ENCODE results near the gene BOD1.

The BOD1 gene

DNA sequence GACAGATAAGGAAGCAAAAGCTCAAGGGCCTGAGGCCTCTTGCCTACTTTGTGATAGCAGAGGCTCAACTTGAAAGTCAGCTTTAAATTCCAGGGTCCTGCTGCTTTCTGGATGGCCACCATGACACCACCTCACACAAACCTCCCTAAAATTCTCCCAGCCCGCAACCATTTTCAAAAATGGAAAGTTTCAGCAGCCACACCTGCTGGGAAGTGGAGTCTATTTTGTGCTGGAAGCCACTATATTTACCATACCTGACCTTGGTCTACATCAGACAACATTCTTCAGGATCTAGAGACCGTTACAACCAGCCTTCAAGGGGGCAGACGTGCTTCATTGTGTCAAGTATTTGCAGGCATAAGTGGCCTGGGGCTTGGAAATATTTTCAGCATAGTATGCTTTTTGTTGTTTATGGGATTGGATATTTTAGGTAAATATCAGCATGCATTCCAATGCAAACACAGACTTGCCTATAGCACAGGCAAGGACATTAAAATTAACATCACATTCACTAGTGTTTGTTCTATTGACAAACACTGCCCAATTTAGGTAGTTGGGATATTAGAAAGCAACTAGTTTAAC is 50.9 kb downstream of the BOD1 start:
- TF ChIP-seq, protein P1, sequence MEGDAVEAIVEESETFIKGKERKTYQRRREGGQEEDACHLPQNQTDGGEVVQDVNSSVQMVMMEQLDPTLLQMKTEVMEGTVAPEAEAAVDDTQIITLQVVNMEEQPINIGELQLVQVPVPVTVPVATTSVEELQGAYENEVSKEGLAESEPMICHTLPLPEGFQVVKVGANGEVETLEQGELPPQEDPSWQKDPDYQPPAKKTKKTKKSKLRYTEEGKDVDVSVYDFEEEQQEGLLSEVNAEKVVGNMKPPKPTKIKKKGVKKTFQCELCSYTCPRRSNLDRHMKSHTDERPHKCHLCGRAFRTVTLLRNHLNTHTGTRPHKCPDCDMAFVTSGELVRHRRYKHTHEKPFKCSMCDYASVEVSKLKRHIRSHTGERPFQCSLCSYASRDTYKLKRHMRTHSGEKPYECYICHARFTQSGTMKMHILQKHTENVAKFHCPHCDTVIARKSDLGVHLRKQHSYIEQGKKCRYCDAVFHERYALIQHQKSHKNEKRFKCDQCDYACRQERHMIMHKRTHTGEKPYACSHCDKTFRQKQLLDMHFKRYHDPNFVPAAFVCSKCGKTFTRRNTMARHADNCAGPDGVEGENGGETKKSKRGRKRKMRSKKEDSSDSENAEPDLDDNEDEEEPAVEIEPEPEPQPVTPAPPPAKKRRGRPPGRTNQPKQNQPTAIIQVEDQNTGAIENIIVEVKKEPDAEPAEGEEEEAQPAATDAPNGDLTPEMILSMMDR (IDR thresholded peaks at IDR 0.05; ENCODE audit: low read depth, low read length, missing control alignments), result no peak
- no peak for DNase-seq (ENCODE audit: low read depth)
- H3K4me3 ChIP-seq (ENCODE audit: low read depth, low read length), result no peak overlapping the region

DNA sequence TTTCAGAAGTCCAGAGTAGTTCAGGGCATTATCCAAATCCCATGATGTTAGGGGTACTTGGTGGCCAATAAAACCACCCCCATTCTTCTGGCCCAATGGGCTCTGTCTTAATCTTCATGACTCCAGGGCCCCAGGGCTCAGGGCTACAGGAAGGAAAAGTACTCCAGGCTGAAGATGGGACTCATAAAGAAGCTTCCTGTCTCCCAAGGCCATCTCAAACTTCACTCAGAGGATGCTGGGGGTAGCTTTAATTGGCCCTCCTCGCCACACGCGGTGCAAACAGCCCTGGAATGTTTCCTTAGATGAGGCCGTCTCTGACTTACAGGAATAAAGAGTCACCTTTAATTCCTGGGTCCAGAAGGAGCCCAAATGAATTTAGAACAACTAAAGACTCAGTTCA is 52.3 kb downstream of the BOD1 start:
- no peak for DNase-seq (ENCODE audit: low read depth)
- TF ChIP-seq, protein P1 (IDR thresholded peaks at IDR 0.05; ENCODE audit: low read depth, low read length, missing control alignments), result no peak

DNA sequence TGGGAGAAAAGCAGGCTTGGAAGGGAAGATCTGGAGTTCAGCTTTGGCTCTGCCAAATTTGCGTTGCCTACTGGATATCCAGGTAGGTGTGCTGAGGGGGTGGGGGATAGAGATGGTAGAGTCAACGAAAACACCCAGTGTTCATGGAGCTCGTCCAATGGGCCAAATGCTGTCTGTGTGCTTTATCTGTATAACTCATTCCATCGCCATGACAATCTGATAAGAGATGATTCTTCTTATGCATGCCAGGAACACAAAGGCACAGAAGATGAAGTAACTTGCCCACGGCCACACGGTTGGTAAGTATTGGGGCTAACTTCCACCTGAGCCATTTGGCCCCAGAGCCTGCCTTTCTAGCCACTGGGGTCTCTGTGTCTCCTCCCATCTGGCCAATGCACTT is 53.2 kb downstream of the BOD1 start:
- no peak overlapping the region for H3K4me3 ChIP-seq (ENCODE audit: low read depth, low read length)
- no peak for DNase-seq (ENCODE audit: low read depth)

More for the DNA sequence above, 52.3 kb downstream of the BOD1 start:
- H3K4me3 ChIP-seq (ENCODE audit: low read depth, low read length), result no peak overlapping the region

DNA sequence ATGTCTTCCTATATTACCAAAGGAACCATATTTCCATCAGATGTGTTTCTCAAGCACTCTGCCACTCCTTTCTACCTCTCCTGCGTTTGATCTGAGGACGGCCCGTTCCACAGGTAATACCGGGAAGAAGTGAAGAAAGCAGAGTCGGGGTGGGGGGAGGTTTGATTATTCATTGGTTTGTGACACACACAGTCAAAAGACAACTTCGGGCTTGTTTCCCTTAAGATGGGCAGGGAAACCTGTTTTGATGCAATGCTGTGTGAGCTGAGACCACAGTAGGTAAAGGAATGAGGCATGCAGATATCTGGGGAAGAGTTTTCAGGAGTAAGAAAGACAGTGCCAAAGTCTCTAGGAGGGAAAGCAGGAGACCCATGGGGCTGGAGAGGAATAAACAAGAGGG is 54.0 kb downstream of the BOD1 start:
- no peak for DNase-seq (ENCODE audit: low read depth)
- TF ChIP-seq, protein P1 (IDR thresholded peaks at IDR 0.05; ENCODE audit: low read depth, low read length, missing control alignments), result no peak
- no peak overlapping the region for H3K4me3 ChIP-seq (ENCODE audit: low read depth, low read length)

More for the DNA sequence above, 53.2 kb downstream of the BOD1 start:
- TF ChIP-seq, protein P1 (IDR thresholded peaks at IDR 0.05; ENCODE audit: low read depth, low read length, missing control alignments), result no peak
